Dermis blood vessel endothelial cell (primary cell): ENCODE data around the gene PGA4. TPM values are rescaled to one million over a fixed set of nuclear protein-coding genes. Genes with fewer than 3 reads are reported as not detected.
"Not testable (repeated sequence)": the region's sequence is repeated elsewhere in the genome, so short reads cannot be mapped to it uniquely, and the experiment has no call there.

ENCODE experiments used
- DNase-seq: peaks from one replicate; pipeline ENCODE4 v3.0.0; 2010
- total RNA-seq: library from RNA; depleted of rRNA; stranded (reverse); fragments of >200 nt; gene quantifications from 2 replicates; pipeline ENCODE4 v1.2.3, GENCODE V29; 2014

Gene PGA4
- total RNA-seq, 1 donor from 2014 or later: not detected

GRCh38 chr11:61250796-61251765 is 28.9 kb downstream of the PGA4 start:
- DNase-seq: not testable (repeated sequence)

- DNase-seq: not testable (repeated sequence)
Measured at GRCh38 chr11:61252332-61252731, 30.2 kb downstream of the PGA4 start.

GRCh38 chr11:61254403-61255025 is 32.4 kb downstream of the PGA4 start:
- peak; percentile 80 for DNase-seq

- no peak for DNase-seq
Measured at GRCh38 chr11:61256710-61257482, 34.7 kb downstream of the PGA4 start.

GRCh38 chr11:61258546-61258945 is 36.4 kb downstream of the PGA4 start:
- DNase-seq: no peak

GRCh38 chr11:61259363-61259762 is 37.2 kb downstream of the PGA4 start:
- no peak for DNase-seq

- no peak for DNase-seq
Measured at GRCh38 chr11:61264371-61264770, 42.2 kb downstream of the PGA4 start.

- no peak for DNase-seq
Measured at GRCh38 chr11:61264795-61265194, 42.6 kb downstream of the PGA4 start.

GRCh38 chr11:61265357-61265756 is 43.2 kb downstream of the PGA4 start:
- no peak for DNase-seq

GRCh38 chr11:61266602-61267001 is 44.5 kb downstream of the PGA4 start:
- DNase-seq: no peak

- DNase-seq: no peak
Measured at GRCh38 chr11:61267437-61267841, 45.3 kb downstream of the PGA4 start.

- DNase-seq: no peak
Measured at GRCh38 chr11:61268588-61269250, 46.6 kb downstream of the PGA4 start.

- DNase-seq: peak; percentile 45
Measured at GRCh38 chr11:61270354-61271076, 48.4 kb downstream of the PGA4 start.

- no peak for DNase-seq
Measured at GRCh38 chr11:61272731-61273130, 50.6 kb downstream of the PGA4 start.

- no peak for DNase-seq
Measured at GRCh38 chr11:61273178-61274078, 51.3 kb downstream of the PGA4 start.

GRCh38 chr11:61274084-61274483 is 51.9 kb downstream of the PGA4 start:
- no peak for DNase-seq

GRCh38 chr11:61275191-61275590 is 53.0 kb downstream of the PGA4 start:
- DNase-seq: no peak

- no peak for DNase-seq
Measured at GRCh38 chr11:61277186-61278000, 55.2 kb downstream of the PGA4 start.

GRCh38 chr11:61278001-61278470 is 55.9 kb downstream of the PGA4 start:
- DNase-seq: no peak
